ENCODE data around the gene COL4A3.

The COL4A3 gene

DNA sequence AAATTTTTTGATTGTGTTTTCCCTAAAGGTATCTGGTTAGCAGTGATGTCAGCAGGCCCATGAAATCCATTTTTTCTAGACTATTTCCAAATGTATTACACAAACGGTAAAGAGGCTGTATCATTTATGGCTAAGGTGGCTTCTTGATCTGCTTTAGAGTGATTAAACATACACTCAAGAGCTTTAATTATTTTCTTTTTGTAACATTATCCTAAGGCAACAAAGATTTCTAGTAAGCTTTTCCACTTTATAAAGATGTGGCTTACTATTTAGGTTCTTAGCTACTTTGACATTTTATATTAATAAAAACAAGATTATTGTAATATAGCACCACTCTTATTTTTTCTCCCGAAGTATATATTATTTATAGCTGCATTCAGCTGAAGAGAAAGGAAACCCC lies 177.1 kb downstream of the COL4A3 start:
- no peak for DNase-seq (ENCODE audit: low read depth)

GRCh38 chr2:227344231-227344630 lies 179.8 kb downstream of the COL4A3 start:
- no peak for DNase-seq (ENCODE audit: low read depth)

GRCh38 chr2:227347117-227347516 lies 182.7 kb downstream of the COL4A3 start:
- DNase-seq (ENCODE audit: low read depth), result no peak

GRCh38 chr2:227348324-227348723 lies 183.9 kb downstream of the COL4A3 start:
- no peak for DNase-seq (ENCODE audit: low read depth)

GRCh38 chr2:227349989-227350612 lies 185.7 kb downstream of the COL4A3 start:
- no peak for DNase-seq (ENCODE audit: low read depth)

- no peak for DNase-seq (ENCODE audit: low read depth)
Observed at GRCh38 chr2:227351639-227352038, 187.2 kb downstream of the COL4A3 start.

- DNase-seq (ENCODE audit: low read depth), result no peak
Observed at GRCh38 chr2:227360351-227360750, 195.9 kb downstream of the COL4A3 start.

DNA sequence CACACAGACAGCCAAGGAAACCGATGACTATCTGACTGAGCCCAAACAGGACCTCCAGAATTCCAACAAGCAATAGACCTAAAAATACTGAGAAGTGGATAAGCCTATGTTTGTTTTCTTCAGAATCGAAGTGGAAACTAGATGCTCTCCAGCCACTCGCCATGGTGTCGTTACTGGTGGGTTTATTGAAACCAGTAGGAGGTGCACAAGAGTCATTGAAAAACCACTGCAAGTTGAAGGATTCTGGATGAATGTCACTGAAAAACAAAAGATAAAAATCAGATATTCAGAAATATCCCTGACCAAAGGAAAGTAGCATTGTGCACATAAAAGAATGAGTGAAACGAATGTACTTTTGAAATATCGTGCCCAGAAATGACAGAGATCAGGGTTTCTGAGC lies 199.3 kb downstream of the COL4A3 start:
- no peak for DNase-seq (ENCODE audit: low read depth)

Data from stimulated activated CD8-positive, alpha-beta memory T cell treated with anti-CD3 and anti-CD28 coated beads, Interleukin-7, amount 100 ng/mL, for 24 hours (primary cell).